ENCODE measurements around the gene ATXN7L1.

The ATXN7L1 gene

GRCh38 chr7:105565190-105565589, 311.2 kb downstream of the ATXN7L1 start:
- no peak for DNase-seq

- no peak for DNase-seq
Observed at GRCh38 chr7:105559926-105560325, 316.5 kb downstream of the ATXN7L1 start.
